HepG2 (cell line): Measurements from ENCODE around the gene SBNO2. TPM values are rescaled to one million over a fixed set of nuclear protein-coding genes. Genes with fewer than 3 reads are reported as not detected.

Source experiments
- BCLAF1 ChIP-seq: fragments of 450-650 bp; IDR thresholded peaks from 2 replicates; pipeline ENCODE4 v1.6.1; 2017; ENCODE audit warnings: mild to moderate bottlenecking
- CAMTA2 ChIP-seq: sonication (generic); formaldehyde crosslinking; IDR thresholded peaks from 2 replicates; pipeline ENCODE4 v1.4.0; 2020; ENCODE audit warnings: mild to moderate bottlenecking, missing genetic modification reagents, borderline replicate concordance
- FOXO1 ChIP-seq: sonication (generic); formaldehyde crosslinking; IDR thresholded peaks from 2 replicates; pipeline ENCODE4 v1.4.0; 2020; ENCODE audit warnings: missing genetic modification reagents
- GABPB1 ChIP-seq: IDR thresholded peaks from 2 replicates; pipeline ENCODE4 v1.6.1; 2016; ENCODE audit warnings: mild to moderate bottlenecking, missing genetic modification reagents, moderate library complexity, missing compliant biosample characterization
- HOMEZ ChIP-seq: IDR thresholded peaks from 2 replicates; pipeline ENCODE4 v1.6.1; 2016; ENCODE audit warnings: low read depth
- RBFOX2 ChIP-seq: fragments of 200-400 bp; formaldehyde crosslinking; IDR thresholded peaks from 2 replicates; pipeline ENCODE4 v1.6.1; 2017; ENCODE audit warnings: low read depth, mild to moderate bottlenecking, low read length
- SMARCE1 ChIP-seq: fragments of 450-650 bp; IDR thresholded peaks from 2 replicates; pipeline ENCODE4 v1.6.1; 2017; ENCODE audit warnings: borderline replicate concordance
- SNAI1 ChIP-seq: sonication (generic); formaldehyde crosslinking; IDR thresholded peaks from 2 replicates; pipeline ENCODE4 v1.5.0; 2020; ENCODE audit warnings: mild to moderate bottlenecking, missing genetic modification reagents, borderline replicate concordance
- SP2 ChIP-seq: sonication (generic); formaldehyde crosslinking; IDR thresholded peaks from 2 replicates; pipeline ENCODE4 v1.5.1; 2020; ENCODE audit warnings: mild to moderate bottlenecking, missing genetic modification reagents
- TAF1 ChIP-seq: sonication (generic); formaldehyde crosslinking; IDR thresholded peaks from 2 replicates; pipeline ENCODE4 v1.4.0; 2020; ENCODE audit warnings: missing genetic modification reagents
- TEF ChIP-seq: sonication (generic); formaldehyde crosslinking; IDR thresholded peaks from 2 replicates; pipeline ENCODE4 v1.5.0; 2020; ENCODE audit warnings: missing genetic modification reagents
- ZBED4 ChIP-seq: sonication (generic); formaldehyde crosslinking; IDR thresholded peaks from 2 replicates; pipeline ENCODE4 v1.4.0; 2020; ENCODE audit warnings: missing genetic modification reagents, borderline replicate concordance
- ZKSCAN1 ChIP-seq: fragments of 150-350 bp; IDR thresholded peaks from 2 replicates; pipeline ENCODE4 v1.6.1; 2014; ENCODE audit warnings: low read length
- ZNF432 ChIP-seq: sonication (generic); formaldehyde crosslinking; IDR thresholded peaks from 2 replicates; pipeline ENCODE4 v1.5.0; 2020; ENCODE audit warnings: missing genetic modification reagents, mild to moderate bottlenecking, borderline replicate concordance
- ZNF687 ChIP-seq: sonication (generic); formaldehyde crosslinking; IDR thresholded peaks from 2 replicates; pipeline ENCODE4 v1.5.1; 2020; ENCODE audit warnings: mild to moderate bottlenecking, missing genetic modification reagents, moderate library complexity
- ZNF83 ChIP-seq: sonication (generic); formaldehyde crosslinking; IDR thresholded peaks from 2 replicates; pipeline ENCODE4 v1.4.0; 2020; ENCODE audit warnings: missing genetic modification reagents, mild to moderate bottlenecking, borderline replicate concordance
- polyA plus RNA-seq, 8 experiments: library from polyadenylated mRNA; depleted of rRNA in 3 of 8; stranded (reverse) in 7 of 8; unstranded in 1 of 8; fragments of >200 nt; fragmentation: Illumina TruSeq in 4 of 8; extraction: Trizol in 4 of 8; gene quantifications; 2 replicates each; pipeline versions ENCODE4 v1.2.1 to v1.2.3, GENCODE V29; 2011 to 2016; ENCODE audit warnings: low read depth in 4 of 8, missing spikeins in 1 of 8, mixed read lengths in 1 of 8; ENCODE audit not compliant: insufficient read depth in 1 of 8
- total RNA-seq, 5 experiments: library from RNA; depleted of rRNA; stranded (reverse); fragments of >200 nt; fragmentation: Illumina TruSeq; extraction: Trizol; gene quantifications; 2 replicates each; pipeline ENCODE4 v1.2.3, GENCODE V29; 2016; ENCODE audit warnings: low read depth in 1 of 5

The SBNO2 gene
- total and polyA plus RNA-seq, 2 of the 13 experiments (the other 11 are each of a cell fraction or from before 2014, with no cell fraction given): 8.6 to 10.4 TPM

GRCh38 chr19:1211494-1212234 is 37.6 kb upstream of the SBNO2 start (continued):
- TF ChIP-seq ZNF687 (CRISPR knock-in tag) (peak; percentile 25; the same call in 1 of the 2 replicates), SNAI1 (CRISPR knock-in tag) (no peak), BCLAF1 (no peak), SP2 (CRISPR knock-in tag) (peak; percentile 35; the same call in 1 of the 2 replicates), TEF (CRISPR knock-in tag) (no peak), ZNF432 (CRISPR knock-in tag) (no peak), GABPB1 (CRISPR knock-in tag) (peak; percentile 38; the same call in 1 of the 2 replicates), TAF1 (CRISPR knock-in tag) (no peak), SMARCE1 (no peak), FOXO1 (CRISPR knock-in tag) (no peak), RBFOX2 (peak; percentile 65), ZBED4 (CRISPR knock-in tag) (no peak), ZKSCAN1 (no peak), CAMTA2 (no peak), ZNF83 (no peak), HOMEZ (CRISPR knock-in tag) (no peak)
